ENCODE results near the gene ELAVL3.

DNA sequence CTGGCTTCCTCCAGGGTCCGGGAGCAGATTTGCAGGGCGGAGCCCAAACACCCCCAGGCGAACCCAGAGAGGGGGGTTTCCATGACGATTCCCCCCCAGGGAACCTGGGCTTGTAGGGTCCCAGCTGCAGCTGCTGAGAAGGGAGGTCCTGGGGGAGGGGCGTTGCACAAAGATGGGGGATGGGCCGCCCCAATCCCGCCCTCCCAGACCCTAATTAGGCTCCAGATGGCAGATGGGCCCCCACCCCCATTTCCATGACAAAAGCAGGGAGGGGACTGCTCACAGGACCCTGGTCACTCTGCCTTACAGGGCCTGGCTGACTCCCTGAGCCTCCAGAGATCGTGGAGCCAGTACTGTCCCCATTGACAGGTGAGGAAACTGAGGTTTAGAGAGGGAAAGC lies 15.2 kb downstream of the ELAVL3 start:
- TF ChIP-seq, protein P1, sequence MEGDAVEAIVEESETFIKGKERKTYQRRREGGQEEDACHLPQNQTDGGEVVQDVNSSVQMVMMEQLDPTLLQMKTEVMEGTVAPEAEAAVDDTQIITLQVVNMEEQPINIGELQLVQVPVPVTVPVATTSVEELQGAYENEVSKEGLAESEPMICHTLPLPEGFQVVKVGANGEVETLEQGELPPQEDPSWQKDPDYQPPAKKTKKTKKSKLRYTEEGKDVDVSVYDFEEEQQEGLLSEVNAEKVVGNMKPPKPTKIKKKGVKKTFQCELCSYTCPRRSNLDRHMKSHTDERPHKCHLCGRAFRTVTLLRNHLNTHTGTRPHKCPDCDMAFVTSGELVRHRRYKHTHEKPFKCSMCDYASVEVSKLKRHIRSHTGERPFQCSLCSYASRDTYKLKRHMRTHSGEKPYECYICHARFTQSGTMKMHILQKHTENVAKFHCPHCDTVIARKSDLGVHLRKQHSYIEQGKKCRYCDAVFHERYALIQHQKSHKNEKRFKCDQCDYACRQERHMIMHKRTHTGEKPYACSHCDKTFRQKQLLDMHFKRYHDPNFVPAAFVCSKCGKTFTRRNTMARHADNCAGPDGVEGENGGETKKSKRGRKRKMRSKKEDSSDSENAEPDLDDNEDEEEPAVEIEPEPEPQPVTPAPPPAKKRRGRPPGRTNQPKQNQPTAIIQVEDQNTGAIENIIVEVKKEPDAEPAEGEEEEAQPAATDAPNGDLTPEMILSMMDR (IDR thresholded peaks at IDR 0.05) = no peak
- no peak for TF ChIP-seq POLR2A (IDR thresholded peaks at IDR 0.05)

Measured in tibial nerve (tissue), 3 donors.